A549 (cell line): Measurements from ENCODE around the gene KCNH6. TPM values are rescaled to one million over a fixed set of nuclear protein-coding genes. Genes with fewer than 3 reads are reported as not detected.

ENCODE experiments used
- ATAC-seq, 2 experiments: fragments of 200-7000 bp in 1 of 2; fragments of >200 bp in 1 of 2; cut with Nextera tagmentation in 1 of 2; cut with Tn5 transposase in 1 of 2; 3 replicates each; pipeline versions ENCODE4 v1.8.0 to v1.9.1; 2018 to 2020; ENCODE audit warnings: mild to moderate bottlenecking in 1 of 2, moderate library complexity in 1 of 2
- CTCF ChIA-PET: fragments of 300-600 bp; sonication (Branson Sonifier 250); formaldehyde crosslinking; extraction: SDS; loops from one replicate; lab custom pipeline; 2021; ENCODE audit warnings: antibody characterized with exemption, inconsistent platforms; lab: Yijun Ruan, JAX
- POLR2A ChIA-PET: fragments of 350-600 bp; formaldehyde crosslinking; extraction: SDS; loops from one replicate; lab custom pipeline; 2021; ENCODE audit warnings: antibody characterized with exemption, inconsistent platforms; lab: Yijun Ruan, JAX
- DNase-seq, 2 experiments: peaks; one replicate each; pipeline versions ENCODE4 v3.0.0 to v3.0.0-alpha.2; 2011 to 2016; ENCODE audit warnings: low read depth in 1 of 2, low spot score in 1 of 2
- FAIRE-seq: peaks from 2 replicates; lab custom pipeline; 2011; peaks lifted over from hg19 to GRCh38; lab: Jason Lieb, UNC
- H3K27ac ChIP-seq, 2 experiments: fragments of >200 bp; sonication (Bioruptor Twin); formaldehyde crosslinking; 3 replicates each; pipeline ENCODE4 v1.5.1; 2016 to 2017
- H3K4me1 ChIP-seq: fragments of >200 bp; sonication (Bioruptor Twin); formaldehyde crosslinking; 3 replicates; pipeline ENCODE4 v1.6.1; 2016
- H3K4me2 ChIP-seq: fragments of >200 bp; sonication (Bioruptor Twin); formaldehyde crosslinking; 3 replicates; pipeline ENCODE4 v1.6.1; 2016
- H3K4me3 ChIP-seq: fragments of >200 bp; sonication (Bioruptor Twin); formaldehyde crosslinking; 3 replicates; pipeline ENCODE4 v1.5.1; 2016
- H3K9me3 ChIP-seq: fragments of >200 bp; sonication (Bioruptor Twin); formaldehyde crosslinking; 3 replicates; pipeline ENCODE4 v1.6.1; 2016
- CBX8 ChIP-seq: fragments of 200-600 bp; sonication (generic); IDR thresholded peaks from 2 replicates; pipeline ENCODE4 v1.6.1; 2016
- CEBPB ChIP-seq, 2 experiments: fragments of >200 bp in 1 of 2; sonication (Bioruptor Twin) in 1 of 2; formaldehyde crosslinking in 1 of 2; IDR thresholded peaks; 2 replicates each; pipeline ENCODE4 v1.6.1; 2012 to 2016
- CHD4 ChIP-seq: fragments of 200-600 bp; sonication (generic); IDR thresholded peaks from 2 replicates; pipeline ENCODE4 v1.6.1; 2016; ENCODE audit warnings: antibody characterized with exemption, mild to moderate bottlenecking, borderline replicate concordance
- CTCF ChIP-seq: fragments of >200 bp; sonication (Bioruptor Twin); formaldehyde crosslinking; IDR thresholded peaks from 3 replicates; pipeline ENCODE4 v1.5.1; 2016
- FOSL2 ChIP-seq, 2 experiments: fragments of 450-650 bp in 1 of 2; fragments of >200 bp in 1 of 2; sonication (Bioruptor Twin) in 1 of 2; formaldehyde crosslinking; IDR thresholded peaks; 2 replicates each; pipeline versions ENCODE4 v1.5.0 to v1.6.1; 2016 to 2020; ENCODE audit warnings: mild to moderate bottlenecking in 1 of 2, moderate library complexity in 1 of 2
- JUNB ChIP-seq: fragments of >200 bp; sonication (Bioruptor Twin); formaldehyde crosslinking; IDR thresholded peaks from 2 replicates; pipeline ENCODE4 v1.6.1; 2016
- MAX ChIP-seq: IDR thresholded peaks from 2 replicates; pipeline ENCODE4 v1.6.1; 2012
- RAD21 ChIP-seq, 2 experiments: fragments of >200 bp in 1 of 2; sonication (Bioruptor Twin) in 1 of 2; formaldehyde crosslinking in 1 of 2; IDR thresholded peaks in 1 of 2; conservative IDR thresholded peaks in 1 of 2; 2 replicates in 1 of 2; 3 replicates in 1 of 2; pipeline ENCODE4 v1.6.1; 2012 to 2018; ENCODE audit warnings: inconsistent platforms in 1 of 2
- RCOR1 ChIP-seq: fragments of 150-350 bp; IDR thresholded peaks from 2 replicates; pipeline ENCODE4 v1.6.1; 2014; ENCODE audit warnings: antibody characterized with exemption, low read length, low read depth
- SMC3 ChIP-seq: fragments of >200 bp; sonication (Bioruptor Twin); formaldehyde crosslinking; IDR thresholded peaks from 3 replicates; pipeline ENCODE4 v1.6.1; 2018; ENCODE audit warnings: inconsistent platforms
- WGBS: methylation state at CpG from one replicate; pipeline ENCODE4 v1.1.6; 2017; ENCODE audit errors: missing lambda C conversion rate; 5-methylcytosine and 5-hydroxymethylcytosine counted together
- polyA plus RNA-seq, 4 experiments: library from polyadenylated mRNA; depleted of rRNA in 3 of 4; stranded (reverse); fragments of >200 nt; fragmentation: RNase III in 1 of 4; extraction: RNeasy Plus Mini Kit Qiagen cat#74134 plus additional on column Dnase treatment in 1 of 4; gene quantifications; 2 replicates in 3 of 4; 3 replicates in 1 of 4; pipeline ENCODE4 v1.2.3, GENCODE V29; 2011 to 2017

KCNH6 gene
- polyA plus RNA-seq, 2 of the 4 experiments (the other 2 are of a cell fraction), result not detected

- H3K9me3 ChIP-seq, result no peaks in the 10 kb centered on the region
- ATAC-seq, result peak; percentile 2 to 7; a peak in 1 of 6 replicates
- DNase-seq, result no peak
- TF ChIP-seq MAX, result 0 out of 2 replicates have a peak, but pooled peaks have one; percentile 8
- no peak for TF ChIP-seq RCOR1
- TF ChIP-seq CHD4, result no peak
- no peak for TF ChIP-seq JUNB
- TF ChIP-seq, all 56 proteins: peak for 1
- 51% methylated on average over 37 of the region's 44 CpGs for WGBS
- H3K27ac ChIP-seq, result peak overlapping the region; percentile 55 to 77; a peak in 4 of 6 replicates
- ChIA-PET POLR2A (interaction anchor here (1.0 to 1.3 kb wide), 4 partner anchors 32 to 806 kb away, joined by 3 to 4 read pairs (median 4); partner anchors contain the start of gene CYB561), CTCF (interaction anchor here (0.6 to 13.8 kb wide), 32 partner anchors 8 to 808 kb away, joined by 3 to 347 read pairs (median 12); partner anchors contain the start of gene CYB561)
- H3K4me2 ChIP-seq, result peak overlapping the region; percentile 100
- no peak for FAIRE-seq
- peak overlapping the region; percentile 63 for H3K4me3 ChIP-seq
- peaks cover 13% of the 10 kb centered on the region for H3K4me1 ChIP-seq
Observed at GRCh38 chr17:63477480-63478440, 45.4 kb upstream of the KCNH6 start.

GRCh38 chr17:63478814-63479494, 44.2 kb upstream of the KCNH6 start:
- H3K4me3 ChIP-seq, result no peak overlapping the region
- H3K9me3 ChIP-seq, result no peaks in the 10 kb centered on the region
- H3K4me1 ChIP-seq, result peaks cover 13% of the 10 kb centered on the region
- ChIA-PET POLR2A (interaction anchor here (0.6 to 1.3 kb wide), 5 partner anchors 33 to 807 kb away, joined by 3 to 4 read pairs (median 4); partner anchors contain the start of genes CYB561 and MAP3K3), CTCF (interaction anchor here (0.6 to 13.8 kb wide), 49 partner anchors 9 to 822 kb away, joined by 3 to 347 read pairs (median 5); partner anchors contain the start of genes CYB561 and DCAF7)
- peak; percentile 92 to 99 for DNase-seq
- H3K4me2 ChIP-seq, result peak overlapping the region; percentile 47
- FAIRE-seq, result peak; percentile 77
- no peak for TF ChIP-seq RCOR1
- peak; percentile 90 for TF ChIP-seq CTCF
- peak; percentile 93 for TF ChIP-seq SMC3
- peak; percentile 38; the same call in 1 of the 2 replicates for TF ChIP-seq MAX
- TF ChIP-seq FOSL2 (IDR thresholded peaks at IDR 0.05), result no peak
- TF ChIP-seq FOSL2 (CRISPR knock-in tag; IDR thresholded peaks at IDR 0.05), result peak; percentile 55
- no peak for TF ChIP-seq CEBPB (IDR thresholded peaks at IDR 0.05)
- peak; percentile 84 to 88 for TF ChIP-seq RAD21 (conservative IDR thresholded peaks at IDR 0.05 in 1 of 2, IDR thresholded peaks at IDR 0.05 in 1 of 2)
- ATAC-seq, result peak; percentile 84 to 95
- peak overlapping the region in 1 of 2 experiments; percentile 57; a peak in 3 of 6 replicates for H3K27ac ChIP-seq
- WGBS, result 34% methylated on average over 15 of the region's 16 CpGs

- Histone ChIP-seq H3K4me1 (peaks cover 13% of the 10 kb centered on the region), H3K4me2 (no peak overlapping the region), H3K4me3 (no peak overlapping the region), H3K27ac (no peak overlapping the region), H3K9me3 (no peaks in the 10 kb centered on the region)
- WGBS, result 80% methylated on average over 16 of the region's 17 CpGs
- DNase-seq (no peak), ATAC-seq (no peak), FAIRE-seq (no peak)
- CTCF ChIA-PET, result interaction anchor here (0.6 to 13.8 kb wide), 47 partner anchors 8 to 823 kb away, joined by 3 to 347 read pairs (median 5); partner anchors contain the start of genes CYB561 and DCAF7
- TF ChIP-seq CBX8, result no peak
- POLR2A ChIA-PET, result interaction anchor here (1.2 to 1.3 kb wide), 2 partner anchors 34 to 807 kb away, joined by 3 read pairs; partner anchors contain the start of gene CYB561
Observed at GRCh38 chr17:63479495-63480184, 43.5 kb upstream of the KCNH6 start.
